Common myeloid progenitor, CD34-positive (primary cell): ENCODE data around the gene MON2.

Experiments
- CTCF ChIA-PET: fragments of 350-600 bp; sonication (Branson Sonifier 250); formaldehyde crosslinking; loops from one replicate; lab custom pipeline; 2021; ENCODE audit warnings: antibody characterized with exemption; lab: Charles Lee
- POLR2A ChIA-PET: fragments of 350-600 bp; sonication (Branson Sonifier 250); formaldehyde crosslinking; loops from one replicate; lab custom pipeline; 2021; ENCODE audit warnings: antibody characterized with exemption; lab: Charles Lee
- DNase-seq, 3 donors: peaks; one replicate each; pipeline versions ENCODE4 v3.0.0 to v3.0.0-alpha.2; 2013
- H3K27ac ChIP-seq, 2 experiments: 1 replicate in 1 of 2; 2 replicates in 1 of 2; pipeline ENCODE4 v1.7.0; 2013; ENCODE audit warnings: inconsistent platforms in 2 of 2, low read length in 2 of 2, mild to moderate bottlenecking in 2 of 2, low read depth in 1 of 2, moderate library complexity in 1 of 2; ENCODE audit not compliant: severe bottlenecking in 2 of 2, insufficient read depth in 1 of 2, poor library complexity in 1 of 2
- H3K27me3 ChIP-seq, 5 experiments: replicated peaks in 2 of 5; 1 replicate in 3 of 5; 2 replicates in 2 of 5; pipeline versions ENCODE4 v1.6.1 to v1.7.0; 2013; ENCODE audit warnings: low read length in 4 of 5, mild to moderate bottlenecking in 2 of 5, moderate library complexity in 2 of 5, inconsistent platforms in 1 of 5; ENCODE audit not compliant: insufficient read depth in 5 of 5, control insufficient read depth in 4 of 5
- H3K36me3 ChIP-seq, 4 experiments: 1 replicate in 2 of 4; 2 replicates in 2 of 4; pipeline versions ENCODE4 v1.6.1 to v1.7.0; 2013; ENCODE audit warnings: low read length in 3 of 4, control low read depth in 1 of 4, mild to moderate bottlenecking in 1 of 4; ENCODE audit not compliant: control insufficient read depth in 4 of 4, insufficient read depth in 4 of 4
- H3K4me1 ChIP-seq, 4 experiments: 1 replicate in 3 of 4; 2 replicates in 1 of 4; pipeline versions ENCODE4 v1.6.1 to v1.7.1; 2013; ENCODE audit warnings: low read length in 3 of 4, mild to moderate bottlenecking in 3 of 4, control low read depth in 1 of 4, inconsistent platforms in 1 of 4, moderate library complexity in 1 of 4; ENCODE audit not compliant: control insufficient read depth in 4 of 4, insufficient read depth in 4 of 4; ENCODE audit errors: control extremely low read depth in 1 of 4
- H3K4me3 ChIP-seq, 7 experiments: 1 replicate in 4 of 7; 2 replicates in 3 of 7; pipeline versions ENCODE4 v1.5.1 to v1.7.0; 2013; ENCODE audit warnings: mild to moderate bottlenecking in 7 of 7, low read length in 6 of 7, moderate library complexity in 6 of 7, inconsistent platforms in 2 of 7, low read depth in 2 of 7, control low read depth in 1 of 7; ENCODE audit not compliant: insufficient read depth in 4 of 7, control insufficient read depth in 1 of 7; ENCODE audit errors: extremely low read depth in 1 of 7
- H3K9me3 ChIP-seq, 5 experiments: 1 replicate in 4 of 5; 2 replicates in 1 of 5; pipeline versions ENCODE4 v1.6.1 to v1.7.1; 2013; ENCODE audit warnings: low read length in 4 of 5, mild to moderate bottlenecking in 2 of 5, inconsistent platforms in 1 of 5, low read depth in 1 of 5, moderate library complexity in 1 of 5; ENCODE audit not compliant: control insufficient read depth in 4 of 5, insufficient read depth in 2 of 5; ENCODE audit errors: control extremely low read depth in 1 of 5
- WGBS: methylation state at CpG from one replicate; pipeline ENCODE4 v1.1.5; 2013; ENCODE audit not compliant: insufficient coverage; 5-methylcytosine and 5-hydroxymethylcytosine counted together

Gene MON2

GRCh38 chr12:62588916-62589315 is 122.3 kb downstream of the MON2 start:
- no CpG with 5 or more reads among the region's 1 CpG for WGBS
- Histone ChIP-seq H3K36me3 (peaks cover 7 to 26% (median 18%) of the 10 kb centered on the region in 4 experiments), H3K9me3 (no peaks in the 10 kb centered on the region), H3K4me1 (no peaks in the 10 kb centered on the region), H3K27me3 (no peaks in the 10 kb centered on the region), H3K27ac (no peak overlapping the region), H3K4me3 (no peak overlapping the region)
- ChIA-PET POLR2A (interaction anchor here (0.8 kb wide), 1 partner anchor 13 kb away, joined by 3 read pairs; no protein-coding TSS in a partner anchor), CTCF (no interaction called here)
- DNase-seq: no peak

- no CpG with 5 or more reads among the region's 3 CpGs for WGBS
- peaks cover 5 to 16% (median 9%) of the 10 kb centered on the region in 4 experiments for H3K4me1 ChIP-seq
- DNase-seq: no peak
- no peak overlapping the region for H3K27ac ChIP-seq
- CTCF ChIA-PET: no interaction called here
- H3K9me3 ChIP-seq: no peaks in the 10 kb centered on the region
- H3K36me3 ChIP-seq: peaks cover 2 to 7% (median 4%) of the 10 kb centered on the region in 4 experiments
- H3K4me3 ChIP-seq: no peak overlapping the region
- POLR2A ChIA-PET: no interaction called here
- H3K27me3 ChIP-seq: no peaks in the 10 kb centered on the region
Observed at GRCh38 chr12:62597253-62597652, 130.6 kb downstream of the MON2 start.

- Histone ChIP-seq H3K27ac (no peak overlapping the region), H3K4me1 (peaks cover 7 to 18% (median 11%) of the 10 kb centered on the region in 4 experiments), H3K27me3 (no peaks in the 10 kb centered on the region), H3K9me3 (no peaks in the 10 kb centered on the region), H3K36me3 (no peaks in the 10 kb centered on the region), H3K4me3 (no peak overlapping the region)
- WGBS: no CpG with 5 or more reads among the region's 3 CpGs
- ChIA-PET POLR2A (interaction anchor here (0.6 kb wide), 1 partner anchor 251 kb away, joined by 3 read pairs; no protein-coding TSS in a partner anchor), CTCF (interaction anchor here (0.8 to 1.7 kb wide), 4 partner anchors 14 to 198 kb away, joined by 3 to 7 read pairs (median 4); no protein-coding TSS in a partner anchor)
- no peak for DNase-seq
Observed at GRCh38 chr12:62598846-62599245, 132.2 kb downstream of the MON2 start.

GRCh38 chr12:62599854-62600437 is 133.3 kb downstream of the MON2 start:
- ChIA-PET POLR2A (no interaction called here), CTCF (interaction anchor here (0.9 to 1.7 kb wide), 4 partner anchors 13 to 198 kb away, joined by 3 to 5 read pairs (median 4); no protein-coding TSS in a partner anchor)
- no peak overlapping the region for H3K27ac ChIP-seq
- WGBS: 80% methylated on average over 1 of the region's 5 CpGs
- DNase-seq: peak in 2 of 3 donors; percentile 37 to 56
- H3K4me1 ChIP-seq: peaks cover 15 to 29% (median 17%) of the 10 kb centered on the region in 4 experiments
- no peaks in the 10 kb centered on the region for H3K9me3 ChIP-seq
- H3K27me3 ChIP-seq: no peaks in the 10 kb centered on the region
- H3K4me3 ChIP-seq: no peak overlapping the region
- no peaks in the 10 kb centered on the region for H3K36me3 ChIP-seq

GRCh38 chr12:62601765-62602164 is 135.1 kb downstream of the MON2 start:
- ChIA-PET CTCF (interaction anchor here (2.8 kb wide), 1 partner anchor 194 kb away, joined by 23 read pairs; no protein-coding TSS in a partner anchor), POLR2A (interaction anchor here (0.6 kb wide), 2 partner anchors 12 to 53 kb away, joined by 3 read pairs; no protein-coding TSS in a partner anchor)
- Histone ChIP-seq H3K27me3 (no peaks in the 10 kb centered on the region), H3K4me1 (peaks cover 18 to 35% (median 22%) of the 10 kb centered on the region in 4 experiments), H3K4me3 (peak overlapping the region in 6 of 7 experiments; percentile 88 to 94 (median 92)), H3K27ac (peak overlapping the region; percentile 99), H3K9me3 (no peaks in the 10 kb centered on the region), H3K36me3 (peaks cover 0 to 2% (median 0%) of the 10 kb centered on the region in 4 experiments)
- WGBS: 90% methylated on average over 2 of the region's 2 CpGs
- no peak for DNase-seq

GRCh38 chr12:62602255-62603060 is 135.8 kb downstream of the MON2 start:
- peak overlapping the region; percentile 77 to 94 (median 92) for H3K4me3 ChIP-seq
- ChIA-PET POLR2A (interaction anchor here (0.6 to 1.6 kb wide), 12 partner anchors 8 to 549 kb away, joined by 3 to 6 read pairs (median 4); no protein-coding TSS in a partner anchor), CTCF (interaction anchor here (0.7 to 2.8 kb wide), 5 partner anchors 9 to 193 kb away, joined by 3 to 23 read pairs (median 4); no protein-coding TSS in a partner anchor)
- peak overlapping the region; percentile 99 for H3K27ac ChIP-seq
- DNase-seq: peak; percentile 92 to 96 (median 95)
- H3K36me3 ChIP-seq: peaks cover 0 to 2% (median 0%) of the 10 kb centered on the region in 4 experiments
- 0% methylated on average over 62 of the region's 66 CpGs for WGBS
- peaks cover 18 to 35% (median 22%) of the 10 kb centered on the region in 4 experiments for H3K4me1 ChIP-seq
- no peaks in the 10 kb centered on the region for H3K9me3 ChIP-seq
- H3K27me3 ChIP-seq: no peaks in the 10 kb centered on the region
